ENCODE measurements around the gene SLF2.

DNA sequence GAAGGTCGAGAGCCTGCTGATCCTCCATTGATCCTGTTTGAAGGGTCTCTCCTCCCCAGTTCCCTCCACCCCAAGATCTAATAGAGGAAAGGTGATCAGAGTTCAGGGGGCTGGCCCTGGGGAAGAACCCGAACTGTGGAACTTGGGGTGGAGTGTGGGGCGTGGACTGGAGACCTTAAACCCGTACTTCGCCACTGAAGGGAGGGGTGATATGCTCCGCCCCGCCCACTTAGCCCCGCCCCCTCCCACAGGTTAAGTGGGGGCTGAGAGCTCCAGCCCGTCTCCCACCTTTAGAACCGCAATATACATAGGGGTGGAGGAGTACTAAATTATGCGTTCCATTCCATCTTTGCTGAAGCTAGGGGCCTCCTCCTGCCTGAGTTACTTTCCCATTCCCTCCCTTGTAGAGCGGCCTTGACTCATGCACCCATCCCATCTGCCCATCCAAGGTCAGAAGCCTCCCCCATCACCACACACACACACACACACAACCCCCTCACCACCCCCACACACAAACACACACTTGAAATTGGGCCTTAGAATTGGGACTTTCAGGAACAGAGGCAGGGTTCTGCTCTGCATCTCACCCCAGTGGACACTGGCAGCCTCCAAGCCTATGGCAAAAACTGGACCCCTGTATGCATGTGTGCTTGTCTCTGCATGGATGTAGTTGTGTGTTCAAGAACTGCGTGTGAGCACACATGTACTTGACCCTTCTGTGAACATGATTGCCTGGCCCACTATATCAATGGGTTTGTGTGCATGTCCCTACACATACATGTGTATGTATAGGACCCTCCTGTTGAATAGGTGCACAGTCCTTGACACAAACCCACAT lies 57.5 kb downstream of the SLF2 start:
- TF ChIP-seq ZBTB7B (CRISPR knock-in tag; IDR thresholded peaks at IDR 0.05) (peak; percentile 87), NFRKB (IDR thresholded peaks at IDR 0.05) (no peak), NFE2L2 (IDR thresholded peaks at IDR 0.05; ENCODE audit: low read length) (no peak), NRL (CRISPR knock-in tag; IDR thresholded peaks at IDR 0.05; ENCODE audit: borderline replicate concordance) (peak; percentile 6; the same call in 1 of the 2 replicates), SMARCC2 (IDR thresholded peaks at IDR 0.05) (no peak), JUN (CRISPR knock-in tag; IDR thresholded peaks at IDR 0.05) (no peak), MEF2D (CRISPR knock-in tag; IDR thresholded peaks at IDR 0.05) (no peak), ZNF207 (IDR thresholded peaks at IDR 0.05; ENCODE audit: borderline replicate concordance) (no peak)
- TF ChIP-seq, protein P1, sequence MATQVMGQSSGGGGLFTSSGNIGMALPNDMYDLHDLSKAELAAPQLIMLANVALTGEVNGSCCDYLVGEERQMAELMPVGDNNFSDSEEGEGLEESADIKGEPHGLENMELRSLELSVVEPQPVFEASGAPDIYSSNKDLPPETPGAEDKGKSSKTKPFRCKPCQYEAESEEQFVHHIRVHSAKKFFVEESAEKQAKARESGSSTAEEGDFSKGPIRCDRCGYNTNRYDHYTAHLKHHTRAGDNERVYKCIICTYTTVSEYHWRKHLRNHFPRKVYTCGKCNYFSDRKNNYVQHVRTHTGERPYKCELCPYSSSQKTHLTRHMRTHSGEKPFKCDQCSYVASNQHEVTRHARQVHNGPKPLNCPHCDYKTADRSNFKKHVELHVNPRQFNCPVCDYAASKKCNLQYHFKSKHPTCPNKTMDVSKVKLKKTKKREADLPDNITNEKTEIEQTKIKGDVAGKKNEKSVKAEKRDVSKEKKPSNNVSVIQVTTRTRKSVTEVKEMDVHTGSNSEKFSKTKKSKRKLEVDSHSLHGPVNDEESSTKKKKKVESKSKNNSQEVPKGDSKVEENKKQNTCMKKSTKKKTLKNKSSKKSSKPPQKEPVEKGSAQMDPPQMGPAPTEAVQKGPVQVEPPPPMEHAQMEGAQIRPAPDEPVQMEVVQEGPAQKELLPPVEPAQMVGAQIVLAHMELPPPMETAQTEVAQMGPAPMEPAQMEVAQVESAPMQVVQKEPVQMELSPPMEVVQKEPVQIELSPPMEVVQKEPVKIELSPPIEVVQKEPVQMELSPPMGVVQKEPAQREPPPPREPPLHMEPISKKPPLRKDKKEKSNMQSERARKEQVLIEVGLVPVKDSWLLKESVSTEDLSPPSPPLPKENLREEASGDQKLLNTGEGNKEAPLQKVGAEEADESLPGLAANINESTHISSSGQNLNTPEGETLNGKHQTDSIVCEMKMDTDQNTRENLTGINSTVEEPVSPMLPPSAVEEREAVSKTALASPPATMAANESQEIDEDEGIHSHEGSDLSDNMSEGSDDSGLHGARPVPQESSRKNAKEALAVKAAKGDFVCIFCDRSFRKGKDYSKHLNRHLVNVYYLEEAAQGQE (IDR thresholded peaks at IDR 0.05; ENCODE audit: borderline replicate concordance in 1 of 2, low read depth in 1 of 2, low read length in 2 of 2): no peak
- TF ChIP-seq, protein P2, sequence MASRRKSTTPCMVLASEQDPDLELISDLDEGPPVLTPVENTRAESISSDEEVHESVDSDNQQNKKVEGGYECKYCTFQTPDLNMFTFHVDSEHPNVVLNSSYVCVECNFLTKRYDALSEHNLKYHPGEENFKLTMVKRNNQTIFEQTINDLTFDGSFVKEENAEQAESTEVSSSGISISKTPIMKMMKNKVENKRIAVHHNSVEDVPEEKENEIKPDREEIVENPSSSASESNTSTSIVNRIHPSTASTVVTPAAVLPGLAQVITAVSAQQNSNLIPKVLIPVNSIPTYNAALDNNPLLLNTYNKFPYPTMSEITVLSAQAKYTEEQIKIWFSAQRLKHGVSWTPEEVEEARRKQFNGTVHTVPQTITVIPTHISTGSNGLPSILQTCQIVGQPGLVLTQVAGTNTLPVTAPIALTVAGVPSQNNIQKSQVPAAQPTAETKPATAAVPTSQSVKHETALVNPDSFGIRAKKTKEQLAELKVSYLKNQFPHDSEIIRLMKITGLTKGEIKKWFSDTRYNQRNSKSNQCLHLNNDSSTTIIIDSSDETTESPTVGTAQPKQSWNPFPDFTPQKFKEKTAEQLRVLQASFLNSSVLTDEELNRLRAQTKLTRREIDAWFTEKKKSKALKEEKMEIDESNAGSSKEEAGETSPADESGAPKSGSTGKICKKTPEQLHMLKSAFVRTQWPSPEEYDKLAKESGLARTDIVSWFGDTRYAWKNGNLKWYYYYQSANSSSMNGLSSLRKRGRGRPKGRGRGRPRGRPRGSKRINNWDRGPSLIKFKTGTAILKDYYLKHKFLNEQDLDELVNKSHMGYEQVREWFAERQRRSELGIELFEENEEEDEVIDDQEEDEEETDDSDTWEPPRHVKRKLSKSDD (CRISPR knock-in tag; IDR thresholded peaks at IDR 0.05; ENCODE audit: low read depth): no peak; the same call in 1 of the 2 replicates

All from HepG2 (cell line).